Thymus (tissue), 11 donors: ENCODE results near the gene CARNS1. TPM values are rescaled to one million over a fixed set of nuclear protein-coding genes. Genes with fewer than 3 reads are reported as not detected.
A peak's percentile ranks its signal among the peaks of the same experiment; 100 is the strongest.
"Not testable (repeated sequence)": the region's sequence is repeated elsewhere in the genome, so short reads cannot be mapped to it uniquely, and the experiment has no call there.

Source experiments
- DNase-seq, 9 donors: peaks; one replicate each; pipeline ENCODE4 v3.0.0-alpha.2; 2013; ENCODE audit warnings: low spot score in 9 of 9, low read depth in 6 of 9, missing footprints in 1 of 9
- H3K27ac ChIP-seq, 2 donors: one replicate each; pipeline ENCODE4 v1.5.1; 2013; ENCODE audit warnings: control low read depth in 1 of 2, low read depth in 1 of 2, low read length in 1 of 2, mild to moderate bottlenecking in 1 of 2, moderate library complexity in 1 of 2
- H3K27me3 ChIP-seq, 2 donors: one replicate each; pipeline ENCODE4 v1.5.1; 2013; ENCODE audit warnings: low read length in 1 of 2; ENCODE audit not compliant: control insufficient read depth in 2 of 2, insufficient read depth in 1 of 2
- H3K36me3 ChIP-seq, 2 donors: one replicate each; pipeline ENCODE4 v1.5.1; 2013; ENCODE audit warnings: low read length in 1 of 2, mild to moderate bottlenecking in 1 of 2, moderate library complexity in 1 of 2; ENCODE audit not compliant: control insufficient read depth in 2 of 2, insufficient read depth in 2 of 2
- H3K4me1 ChIP-seq, 2 donors: one replicate each; pipeline ENCODE4 v1.5.1; 2013; ENCODE audit warnings: low read length in 2 of 2; ENCODE audit not compliant: control insufficient read depth in 2 of 2, insufficient read depth in 2 of 2
- H3K4me3 ChIP-seq, 2 donors: one replicate each; pipeline ENCODE4 v1.5.1; 2013; ENCODE audit warnings: low read length in 2 of 2, control low read depth in 1 of 2, mild to moderate bottlenecking in 1 of 2
- H3K9me3 ChIP-seq, 2 donors: one replicate each; pipeline ENCODE4 v1.5.1; 2013; ENCODE audit warnings: low read length in 1 of 2, mild to moderate bottlenecking in 1 of 2; ENCODE audit not compliant: control insufficient read depth in 2 of 2, insufficient read depth in 1 of 2
- WGBS: extraction: QIAGEN DNeasy Blood & Tissue Kit; methylation state at CpG from one replicate; pipeline ENCODE4 v1.1.7; 2013; 5-methylcytosine and 5-hydroxymethylcytosine counted together
- polyA plus RNA-seq: library from polyadenylated mRNA; stranded (reverse); fragments of 200-250 nt; gene quantifications from one replicate; pipeline ENCODE4 v1.2.3, GENCODE V29; 2013
- total RNA-seq: library from RNA; stranded (reverse); fragments of 120-200 nt; gene quantifications from one replicate; pipeline ENCODE4 v1.2.4, GENCODE V29; 2013
- donor health status: healthy.

Gene CARNS1
- total and polyA plus RNA-seq, 2 donors: 0.57 to 1.7 TPM

DNA sequence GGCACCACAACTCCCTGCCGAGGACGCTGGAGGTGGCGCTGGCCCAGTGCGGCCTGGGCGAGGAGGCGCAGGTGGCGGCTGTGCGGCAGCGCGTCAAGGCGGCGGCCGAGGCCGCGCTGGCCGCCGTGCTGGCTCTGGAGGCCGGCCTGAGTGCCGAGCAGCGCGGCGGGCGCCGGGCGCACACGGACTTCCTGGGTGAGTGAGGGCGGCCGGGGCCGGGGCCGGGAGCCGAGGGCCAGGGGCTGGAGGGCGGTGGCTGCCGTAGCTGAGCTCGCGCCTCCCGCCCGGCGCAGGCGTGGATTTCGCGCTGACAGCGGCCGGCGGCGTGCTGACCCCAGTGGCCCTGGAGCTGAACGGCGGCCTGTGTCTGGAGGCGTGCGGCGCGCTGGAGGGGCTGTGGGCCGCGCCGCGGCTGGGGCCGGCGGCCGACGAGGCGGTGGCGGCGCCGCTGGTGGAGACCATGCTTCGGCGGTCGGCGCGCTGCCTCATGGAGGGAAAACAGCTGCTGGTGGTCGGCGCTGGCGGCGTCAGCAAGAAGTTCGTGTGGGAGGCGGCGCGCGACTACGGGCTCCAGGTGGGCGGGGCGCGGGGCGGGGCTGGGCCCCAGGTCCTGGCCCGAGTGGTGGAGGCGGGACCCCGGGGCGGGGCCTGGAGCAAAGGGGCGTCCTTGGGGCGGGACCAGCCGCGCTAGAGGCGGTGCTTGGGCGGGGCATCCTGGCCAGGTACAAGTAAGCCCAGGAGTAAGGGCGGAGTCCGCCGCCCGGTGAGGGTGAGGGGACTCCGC is 5.4 kb downstream of the CARNS1 start:
- no peaks in the 10 kb centered on the region for H3K36me3 ChIP-seq
- H3K9me3 ChIP-seq: no peaks in the 10 kb centered on the region
- WGBS: under 1% methylated on average over 97 of the region's 97 CpGs
- peak overlapping the region; percentile 75 to 93 for H3K27ac ChIP-seq
- H3K4me1 ChIP-seq: peaks cover 57 to 81% of the 10 kb centered on the region in 2 donors
- peak overlapping the region; percentile 27 to 72 for H3K4me3 ChIP-seq
- peaks cover 0 to 3% of the 10 kb centered on the region in 2 donors for H3K27me3 ChIP-seq
- peak in 8 of 9 donors; percentile 83 to 96 (median 94) for DNase-seq

DNA sequence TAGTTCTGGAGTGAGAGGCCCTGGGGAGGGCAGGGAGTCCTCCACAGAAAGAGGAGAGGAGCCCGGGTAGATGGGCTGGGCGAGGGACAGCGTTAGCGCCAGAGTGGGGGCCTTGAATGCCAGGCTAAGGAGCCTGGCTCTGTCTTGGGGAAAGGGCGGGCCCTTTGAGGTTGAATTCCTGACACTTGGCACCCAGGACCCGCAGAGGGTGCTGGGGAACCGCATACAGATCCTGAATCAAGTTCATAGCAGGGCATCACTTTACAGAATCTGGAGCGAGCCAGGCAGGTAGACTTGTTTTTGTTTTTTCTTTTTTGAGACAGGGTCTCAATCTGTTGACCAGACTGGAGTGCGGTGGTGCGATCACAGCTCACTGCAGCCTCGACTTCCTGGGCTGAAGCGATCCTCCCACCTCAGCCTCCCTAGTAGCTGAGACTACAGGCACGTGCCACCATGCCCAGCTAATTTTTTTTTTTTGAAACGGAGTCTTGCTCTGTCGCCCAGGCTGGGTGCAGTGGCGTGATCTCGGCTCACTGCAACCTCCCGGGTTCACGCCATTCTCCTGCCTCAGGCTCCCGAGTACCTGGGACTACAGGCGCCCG is 6.1 kb downstream of the CARNS1 start:
- 83% methylated on average over 22 of the region's 22 CpGs for WGBS
- H3K4me3 ChIP-seq: peak overlapping the region in 1 of 2 donors; percentile 72

DNA sequence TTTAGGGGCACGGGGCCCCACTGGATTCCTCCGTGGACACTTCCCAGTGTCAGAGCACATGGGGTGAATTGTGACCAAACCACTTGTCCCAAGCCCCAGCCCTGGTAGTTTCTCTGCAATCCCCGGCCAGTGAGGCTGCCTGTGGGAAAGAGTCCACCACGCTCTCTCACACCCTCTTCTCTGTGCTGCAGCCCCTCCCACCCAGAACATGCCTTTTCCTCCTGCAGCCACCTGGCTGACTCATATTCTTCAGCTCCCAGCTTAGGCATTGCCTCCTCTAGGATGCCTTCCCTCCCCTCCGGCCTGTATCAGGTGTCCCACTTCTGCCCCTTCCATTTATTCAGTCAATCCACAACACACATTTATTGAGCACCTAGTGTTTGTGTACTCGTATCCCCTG is 7.4 kb downstream of the CARNS1 start:
- Histone ChIP-seq H3K27ac (peak overlapping the region in 1 of 2 donors; percentile 55), H3K36me3 (no peaks in the 10 kb centered on the region), H3K27me3 (no peaks in the 10 kb centered on the region), H3K4me1 (peaks cover 41 to 67% of the 10 kb centered on the region in 2 donors), H3K9me3 (peaks cover 0 to 7% of the 10 kb centered on the region in 2 donors), H3K4me3 (no peak overlapping the region)
- 78% methylated on average over 6 of the region's 6 CpGs for WGBS
- DNase-seq: peak in 1 of 9 donors; percentile 55

More for the DNA sequence above, 6.1 kb downstream of the CARNS1 start:
- no peak for DNase-seq
- H3K4me1 ChIP-seq: peaks cover 50 to 74% of the 10 kb centered on the region in 2 donors
- no peaks in the 10 kb centered on the region for H3K36me3 ChIP-seq
- no peaks in the 10 kb centered on the region for H3K27me3 ChIP-seq
- H3K27ac ChIP-seq: peak overlapping the region; percentile 75 to 81
- no peaks in the 10 kb centered on the region for H3K9me3 ChIP-seq

DNA sequence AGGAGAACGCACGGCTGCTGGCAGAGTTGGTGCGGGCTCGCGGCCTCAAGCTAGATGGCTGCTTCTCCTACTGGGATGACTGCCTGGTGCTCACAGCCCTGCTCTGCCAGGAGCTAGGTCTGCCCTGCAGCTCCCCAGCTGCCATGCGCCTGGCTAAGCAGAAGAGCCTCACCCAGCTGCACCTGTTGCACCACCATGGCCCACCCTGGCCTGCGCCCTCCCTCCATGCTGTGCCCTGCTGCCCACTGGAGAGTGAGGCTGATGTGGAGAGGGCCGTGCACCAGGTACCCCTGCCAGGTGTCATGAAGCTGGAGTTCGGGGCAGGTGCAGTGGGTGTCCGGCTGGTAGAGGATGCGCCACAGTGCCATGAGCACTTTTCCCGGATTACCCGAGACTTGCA is 8.0 kb downstream of the CARNS1 start:
- Histone ChIP-seq H3K9me3 (peaks cover 0 to 7% of the 10 kb centered on the region in 2 donors), H3K36me3 (no peaks in the 10 kb centered on the region), H3K27me3 (no peaks in the 10 kb centered on the region), H3K4me1 (peaks cover 37 to 62% of the 10 kb centered on the region in 2 donors), H3K4me3 (no peak overlapping the region), H3K27ac (peak overlapping the region in 1 of 2 donors; percentile 55)
- no peak for DNase-seq
- 98% methylated on average over 13 of the region's 13 CpGs for WGBS

DNA sequence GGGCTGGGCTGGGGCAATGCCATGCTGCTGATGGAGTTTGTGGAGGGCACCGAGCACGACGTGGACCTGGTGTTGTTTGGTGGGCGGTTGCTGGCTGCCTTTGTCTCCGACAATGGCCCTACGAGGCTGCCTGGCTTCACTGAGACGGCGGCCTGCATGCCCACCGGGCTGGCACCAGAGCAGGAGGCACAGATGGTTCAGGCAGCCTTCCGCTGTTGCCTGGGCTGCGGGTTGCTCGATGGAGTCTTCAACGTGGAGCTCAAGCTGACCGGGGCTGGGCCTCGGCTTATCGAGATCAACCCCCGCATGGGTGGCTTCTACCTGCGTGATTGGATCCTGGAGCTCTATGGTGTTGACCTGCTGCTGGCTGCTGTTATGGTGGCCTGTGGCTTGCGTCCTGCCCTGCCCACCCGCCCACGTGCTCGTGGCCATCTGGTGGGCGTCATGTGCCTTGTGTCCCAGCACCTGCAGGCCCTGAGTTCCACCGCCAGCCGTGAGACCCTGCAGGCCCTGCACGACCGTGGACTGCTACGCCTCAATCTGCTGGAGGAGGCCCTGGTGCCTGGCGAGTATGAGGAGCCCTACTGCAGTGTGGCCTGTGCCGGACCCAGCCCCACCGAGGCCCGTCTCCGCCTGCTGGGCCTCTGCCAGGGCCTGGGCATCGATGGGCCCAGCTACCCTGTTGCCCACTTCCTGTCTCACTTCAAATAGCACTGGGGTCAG is 8.6 kb downstream of the CARNS1 start:
- Histone ChIP-seq H3K27me3 (no peaks in the 10 kb centered on the region), H3K9me3 (peaks cover 0 to 7% of the 10 kb centered on the region in 2 donors), H3K4me3 (no peak overlapping the region), H3K36me3 (no peaks in the 10 kb centered on the region), H3K27ac (no peak overlapping the region), H3K4me1 (peaks cover 32 to 60% of the 10 kb centered on the region in 2 donors)
- 94% methylated on average over 34 of the region's 34 CpGs for WGBS
- no peak for DNase-seq

DNA sequence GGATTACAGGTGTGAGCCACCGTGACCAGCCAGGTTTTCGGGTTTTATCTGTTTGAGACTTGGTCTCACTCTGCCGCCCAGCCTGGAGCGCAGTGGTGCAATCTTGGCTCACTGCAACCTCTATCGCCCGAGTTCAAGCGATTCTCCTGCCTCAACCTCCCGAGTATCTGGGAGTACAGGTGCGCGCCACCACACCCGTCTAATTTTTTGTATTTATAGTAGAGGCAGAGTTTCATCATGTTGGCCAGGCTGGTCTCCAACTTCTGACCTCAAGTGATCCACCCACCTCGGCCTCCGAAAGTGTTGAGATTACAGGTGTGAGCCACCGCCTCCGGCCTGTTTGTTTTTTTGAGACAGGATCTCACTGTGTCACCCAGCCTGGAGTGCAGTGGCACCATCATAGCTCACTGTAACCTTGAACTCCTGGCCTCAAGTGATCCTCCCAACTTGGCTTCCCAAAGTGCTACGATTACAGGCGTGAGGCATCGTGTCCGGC is 11.9 kb downstream of the CARNS1 start:
- H3K9me3 ChIP-seq, DNase-seq, H3K27me3 ChIP-seq: not testable (repeated sequence)
- H3K36me3 ChIP-seq: peaks cover 23 to 25% of the 10 kb centered on the region in 2 donors
- peak overlapping the region; percentile 81 to 89 for H3K27ac ChIP-seq
- 84% methylated on average over 19 of the region's 19 CpGs for WGBS
- peak overlapping the region; percentile 91 to 100 for H3K4me3 ChIP-seq
- peaks cover 20 to 63% of the 10 kb centered on the region in 2 donors for H3K4me1 ChIP-seq

DNA sequence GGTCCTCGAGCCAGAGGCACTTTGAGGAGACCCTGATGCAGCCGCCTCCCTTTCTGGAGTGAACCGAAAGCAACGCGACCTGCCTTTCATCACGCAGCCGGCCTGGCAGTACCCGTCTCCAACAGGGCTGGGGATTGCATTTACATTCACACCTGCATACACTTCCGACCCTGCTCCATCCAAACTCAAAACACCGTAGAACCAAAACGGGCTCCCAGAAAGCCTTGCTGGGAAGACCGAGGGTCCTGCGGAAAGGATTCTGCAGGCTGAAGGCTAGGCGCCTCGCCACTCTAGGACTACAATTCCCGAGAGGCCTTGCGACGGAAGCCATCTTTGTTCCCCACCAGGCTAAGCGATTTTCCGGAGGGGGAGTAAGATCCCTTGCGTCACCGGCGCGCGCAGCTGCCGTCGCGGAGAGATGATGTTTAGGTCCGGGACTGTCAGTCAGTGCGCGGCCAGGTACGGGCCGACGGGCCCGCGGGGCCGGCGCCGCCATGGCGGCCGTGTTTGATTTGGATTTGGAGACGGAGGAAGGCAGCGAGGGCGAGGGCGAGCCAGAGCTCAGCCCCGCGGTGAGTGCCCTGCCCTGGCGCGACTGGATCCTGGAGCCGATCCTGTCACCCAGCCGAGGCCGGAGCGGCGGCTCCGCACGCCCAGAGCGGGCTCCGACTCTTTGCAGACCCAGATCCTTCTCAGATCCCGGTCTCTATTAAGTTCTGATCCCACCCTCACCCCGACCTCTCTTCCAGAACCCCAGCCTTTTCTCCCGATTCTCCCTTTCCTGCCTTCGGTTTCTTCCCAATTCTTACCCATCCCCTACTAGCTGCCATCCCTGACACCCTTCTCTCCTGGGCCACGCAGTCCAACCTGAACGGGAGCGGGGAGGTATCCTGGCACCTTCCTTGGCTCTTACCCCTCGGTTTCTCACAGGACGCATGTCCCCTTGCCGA is 12.8 kb downstream of the CARNS1 start, which contains the start of gene RPS6KB2:
TSS of gene RPS6KB2 (plus strand) at position 443 of the 950 bp plus-strand sequence. CDS start at position 495, 52 bp downstream.
- H3K4me3 ChIP-seq: peak within 1 kb of the TSS; percentile 91 to 100
- peaks cover 12 to 57% of the 10 kb centered on the region in 2 donors for H3K4me1 ChIP-seq
- peaks cover 32 to 33% of the 10 kb centered on the region in 2 donors for H3K36me3 ChIP-seq
- no peaks in the 10 kb centered on the region for H3K27me3 ChIP-seq
- peaks cover 0 to 7% of the 10 kb centered on the region in 2 donors for H3K9me3 ChIP-seq
- H3K27ac ChIP-seq: peak within 1 kb of the TSS; percentile 86 to 90
- under 1% methylated on average over 68 of the region's 68 CpGs for WGBS
- DNase-seq: peak; percentile 95 to 99 (median 97)
